Breast epithelium (tissue), 3 donors: ENCODE measurements around the gene BTBD19.

Experiments used
- POLR2A ChIP-seq: fragments of 450-650 bp; IDR thresholded peaks from one replicate; pipeline ENCODE4 v1.6.1; 2016; ENCODE audit warnings: antibody characterized with exemption, mild to moderate bottlenecking, moderate library complexity
- TF ChIP-seq, protein P1 (sequence below), 3 donors: fragments of 450-650 bp; IDR thresholded peaks; one replicate each; pipeline ENCODE4 v1.5.1; 2016 to 2017; ENCODE audit warnings: antibody characterized with exemption in 3 of 3, mild to moderate bottlenecking in 3 of 3, moderate library complexity in 3 of 3

GRCh38 chr1:44778705-44779576 lies 29.4 kb upstream of the BTBD19 start:
- TF ChIP-seq, protein P1, sequence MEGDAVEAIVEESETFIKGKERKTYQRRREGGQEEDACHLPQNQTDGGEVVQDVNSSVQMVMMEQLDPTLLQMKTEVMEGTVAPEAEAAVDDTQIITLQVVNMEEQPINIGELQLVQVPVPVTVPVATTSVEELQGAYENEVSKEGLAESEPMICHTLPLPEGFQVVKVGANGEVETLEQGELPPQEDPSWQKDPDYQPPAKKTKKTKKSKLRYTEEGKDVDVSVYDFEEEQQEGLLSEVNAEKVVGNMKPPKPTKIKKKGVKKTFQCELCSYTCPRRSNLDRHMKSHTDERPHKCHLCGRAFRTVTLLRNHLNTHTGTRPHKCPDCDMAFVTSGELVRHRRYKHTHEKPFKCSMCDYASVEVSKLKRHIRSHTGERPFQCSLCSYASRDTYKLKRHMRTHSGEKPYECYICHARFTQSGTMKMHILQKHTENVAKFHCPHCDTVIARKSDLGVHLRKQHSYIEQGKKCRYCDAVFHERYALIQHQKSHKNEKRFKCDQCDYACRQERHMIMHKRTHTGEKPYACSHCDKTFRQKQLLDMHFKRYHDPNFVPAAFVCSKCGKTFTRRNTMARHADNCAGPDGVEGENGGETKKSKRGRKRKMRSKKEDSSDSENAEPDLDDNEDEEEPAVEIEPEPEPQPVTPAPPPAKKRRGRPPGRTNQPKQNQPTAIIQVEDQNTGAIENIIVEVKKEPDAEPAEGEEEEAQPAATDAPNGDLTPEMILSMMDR (IDR thresholded peaks at IDR 0.05), result no peak
- TF ChIP-seq POLR2A, result no peak
